ENCODE results near the gene GPR183.
A peak's percentile ranks its signal among the peaks of the same experiment; 100 is the strongest.
"Not testable (repeated sequence)": the region's sequence is repeated elsewhere in the genome, so short reads cannot be mapped to it uniquely, and the experiment has no call there.

Gene GPR183

DNA sequence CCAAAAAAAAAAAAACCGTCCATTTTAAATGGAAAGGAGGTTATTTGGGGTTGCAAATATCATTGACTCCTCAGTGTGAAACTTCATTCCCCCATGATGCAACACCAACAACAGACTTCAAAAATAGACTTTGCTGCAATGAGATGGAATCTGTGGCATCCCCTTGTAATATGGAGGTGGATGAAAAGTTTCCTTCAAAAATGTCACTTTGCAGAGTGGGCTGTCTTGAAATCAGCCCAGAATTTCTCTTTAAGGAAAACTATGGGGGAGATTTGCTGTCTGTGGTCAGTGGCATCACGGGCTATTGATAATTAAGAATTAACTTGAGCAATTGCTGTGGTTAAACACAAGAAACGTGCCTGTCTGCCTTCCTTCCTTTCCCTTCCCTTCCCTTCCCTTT is 50.5 kb downstream of the GPR183 start:
- no peak for DNase-seq (ENCODE audit: extremely low spot score, insufficient read length, low read depth)
- peak; percentile 31 for FAIRE-seq

DNA sequence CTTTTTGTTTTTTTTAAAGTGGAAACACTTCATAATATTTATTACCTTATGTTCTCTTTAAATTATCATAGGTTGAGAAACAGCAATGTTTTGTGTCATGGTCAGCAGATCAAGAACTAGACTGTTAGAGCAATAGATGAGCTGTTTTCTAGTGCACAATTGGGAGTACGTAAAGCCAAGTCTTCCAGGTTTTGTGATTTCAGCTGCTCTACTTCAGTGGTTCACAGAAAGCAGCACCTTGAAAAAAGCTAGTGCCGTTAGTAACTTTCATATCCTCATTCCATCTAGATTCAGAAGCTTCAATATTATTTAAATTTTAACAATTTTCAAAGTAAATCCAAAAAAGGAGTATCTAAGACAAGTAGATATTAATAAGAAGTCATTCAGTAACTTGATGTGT is 50.9 kb downstream of the GPR183 start:
- FAIRE-seq (peak; percentile 50), DNase-seq (ENCODE audit: extremely low spot score, insufficient read length, low read depth) (no peak)

DNA sequence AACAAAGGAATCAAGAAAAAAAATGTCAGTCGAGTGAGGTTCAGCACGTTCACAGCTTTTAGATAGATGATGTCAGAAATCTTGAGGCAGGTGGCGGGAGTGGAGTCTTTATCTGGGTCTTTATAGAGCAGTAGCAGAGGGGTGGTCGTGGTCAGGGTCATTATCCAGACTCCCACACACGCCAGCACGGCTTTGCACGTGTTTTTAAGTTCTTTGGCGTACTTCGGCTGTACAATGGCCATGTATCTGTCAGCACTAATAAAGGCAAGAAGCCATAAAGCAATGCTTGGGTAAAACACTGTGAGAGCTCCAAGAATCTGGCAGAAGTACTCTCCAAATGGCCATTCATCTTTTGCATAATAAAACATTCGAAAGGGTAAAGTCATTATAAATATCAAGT is 51.9 kb downstream of the GPR183 start:
- DNase-seq (ENCODE audit: extremely low spot score, insufficient read length, low read depth) (no peak), FAIRE-seq (no peak)

DNA sequence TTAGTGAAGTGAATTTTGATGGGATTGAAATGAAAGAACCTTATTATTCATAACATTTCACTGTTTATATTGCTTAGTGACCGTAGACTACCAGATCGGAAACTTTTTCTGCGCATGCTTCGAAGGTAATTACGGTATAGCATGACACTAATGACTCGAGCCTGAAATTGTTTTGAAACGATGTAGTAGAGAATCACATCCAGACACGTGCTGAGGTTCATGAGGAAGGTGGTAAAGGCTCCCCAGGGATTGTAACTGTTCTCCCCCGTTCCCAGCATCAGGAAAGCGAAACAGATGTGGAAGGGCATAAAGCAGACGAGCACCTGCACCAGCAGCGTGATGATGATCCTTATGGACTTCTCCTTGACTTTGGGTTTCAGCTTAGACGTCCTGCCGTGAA is 52.4 kb downstream of the GPR183 start:
- FAIRE-seq (no peak), DNase-seq (ENCODE audit: extremely low spot score, insufficient read length, low read depth) (no peak)

DNA sequence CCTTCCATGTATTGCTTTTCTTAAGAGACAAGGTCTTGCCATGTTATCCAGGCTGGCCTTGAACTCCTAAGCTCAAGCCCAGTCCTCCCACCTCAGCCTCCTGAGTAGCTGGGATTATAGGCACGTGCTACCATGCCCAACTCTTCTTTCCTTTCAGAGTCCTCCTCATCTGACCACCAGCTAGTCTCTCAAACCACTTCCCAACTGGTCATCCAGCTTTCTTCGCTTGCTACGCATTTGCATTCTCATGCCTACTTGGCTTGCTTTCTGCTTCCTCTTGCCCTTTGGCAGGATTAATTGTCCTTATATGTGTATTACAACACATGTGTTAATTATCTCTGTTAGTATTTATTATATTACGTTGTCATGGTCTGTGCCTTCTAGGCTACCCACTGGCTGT is 55.3 kb downstream of the GPR183 start:
- FAIRE-seq (no peak), DNase-seq (ENCODE audit: extremely low spot score, insufficient read length, low read depth) (no peak)

DNA sequence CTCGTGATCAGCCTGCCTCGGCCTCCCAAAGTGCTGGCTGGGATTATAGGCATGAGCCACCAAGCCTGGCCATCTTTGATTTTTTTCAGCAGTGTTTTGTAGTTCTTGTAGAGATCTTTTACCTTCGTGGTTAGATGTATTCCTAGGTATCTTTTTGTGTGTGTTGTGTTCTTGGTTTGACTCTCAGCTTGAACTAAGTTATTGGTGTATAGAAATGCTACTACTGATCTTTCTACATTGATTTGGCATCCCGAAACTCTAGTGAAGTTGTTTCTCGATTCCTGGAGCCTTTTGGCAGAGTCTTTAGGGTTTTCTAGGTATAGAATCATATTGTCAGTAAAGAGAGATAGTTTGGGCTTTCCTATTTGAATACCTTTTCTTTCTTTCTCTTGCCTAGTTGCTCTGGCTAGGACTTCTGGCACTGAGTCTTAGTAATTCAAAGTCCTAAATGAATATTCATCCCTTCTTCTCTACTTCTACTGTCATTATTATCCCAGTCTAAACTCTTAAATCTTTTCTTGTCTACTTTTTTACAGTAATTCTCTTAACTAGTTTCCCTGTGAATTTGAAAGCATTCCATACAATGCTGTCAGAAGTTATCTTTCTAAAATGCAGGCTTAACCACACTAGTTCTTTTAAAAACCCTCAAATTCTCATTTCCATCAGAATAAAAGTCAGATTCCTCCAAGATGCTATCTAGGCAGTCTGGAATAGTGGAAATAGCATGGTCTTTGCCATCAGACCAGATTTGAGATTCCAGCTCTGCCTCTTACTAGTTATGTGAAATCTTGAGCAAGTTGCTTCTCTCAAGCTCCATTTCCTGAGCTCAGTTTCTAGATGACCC is 56.0 kb downstream of the GPR183 start:
- FAIRE-seq (peak; percentile 39), DNase-seq (ENCODE audit: extremely low spot score, insufficient read length, low read depth) (no peak)

DNA sequence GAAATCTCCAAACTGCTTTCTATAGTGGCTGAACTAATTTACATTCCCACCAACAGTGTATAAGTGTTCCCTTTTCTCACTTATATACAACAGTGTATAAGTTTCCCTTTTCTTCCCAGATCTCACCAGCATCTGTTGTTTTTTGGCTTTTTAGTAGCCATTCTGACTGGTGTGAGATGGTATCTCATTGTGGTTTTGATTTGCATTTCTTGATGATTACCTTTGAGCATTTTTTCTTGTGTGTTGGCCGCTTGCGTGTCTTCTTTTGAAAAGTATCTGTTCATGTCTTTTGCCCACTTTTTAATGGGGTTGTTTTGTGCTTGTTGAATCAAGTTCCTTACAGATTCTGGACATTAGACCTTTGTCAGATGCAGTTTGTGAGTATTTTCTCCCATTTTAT is 57.6 kb downstream of the GPR183 start:
- FAIRE-seq; DNase-seq (ENCODE audit: extremely low spot score, insufficient read length, low read depth): not testable (repeated sequence)

DNA sequence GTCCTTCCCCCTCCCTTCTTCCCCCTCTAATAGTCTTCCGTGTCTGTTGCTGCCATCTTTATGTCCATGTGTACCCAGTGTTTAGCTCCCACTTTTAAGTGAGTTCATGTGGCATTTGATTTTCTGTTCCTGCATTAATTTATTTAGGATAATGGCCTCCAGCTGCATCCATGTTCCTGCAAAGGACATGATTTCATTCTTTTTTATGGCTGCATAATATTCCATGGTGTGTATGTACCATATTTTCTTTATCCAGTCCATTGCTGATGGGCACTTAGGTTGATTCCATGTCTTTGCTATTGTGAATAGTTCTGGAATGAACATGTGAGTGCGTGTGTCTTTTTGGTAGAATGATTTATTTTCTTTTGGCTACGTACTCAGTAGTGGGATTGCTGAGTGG is 58.0 kb downstream of the GPR183 start:
- FAIRE-seq, result not testable (repeated sequence)

DNA sequence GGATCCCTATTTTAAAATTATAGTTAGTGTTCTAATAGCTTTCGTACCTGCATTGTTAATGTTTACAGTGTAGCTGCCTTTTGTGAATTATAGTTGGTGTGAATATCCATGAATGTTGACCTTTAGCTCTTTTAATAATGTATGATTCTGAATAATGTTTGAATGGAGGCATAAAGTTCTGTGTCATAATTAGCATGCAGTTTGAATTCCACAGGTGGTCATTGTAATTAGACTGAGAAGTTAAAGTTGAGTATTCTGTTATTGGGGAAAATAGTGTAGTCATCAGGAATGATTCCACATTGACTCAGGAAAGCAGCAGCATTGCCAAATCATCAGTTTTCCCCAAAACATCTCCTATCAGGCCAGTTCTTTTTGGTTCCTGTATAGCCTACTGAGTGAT is 61.1 kb downstream of the GPR183 start:
- DNase-seq (ENCODE audit: extremely low spot score, insufficient read length, low read depth), result no peak
- FAIRE-seq, result no peak

More for the DNA sequence above, 58.0 kb downstream of the GPR183 start:
- DNase-seq (ENCODE audit: extremely low spot score, insufficient read length, low read depth), result not testable (repeated sequence)
